Naive thymus-derived CD8-positive, alpha-beta T cell (primary cell): Measurements from ENCODE around the gene MRPL10. TPM values are rescaled to one million over a fixed set of nuclear protein-coding genes. Genes with fewer than 3 reads are reported as not detected.

ENCODE experiments used
- ATAC-seq, 2 donors: fragments of 150-1000 bp; cut with Tn5 transposase in 1 of 2; sonication (Bioruptor Pico), chemical (Tn5 transposase) in 1 of 2; 1 replicate in 1 of 2; 2 replicates in 1 of 2; pipeline ENCODE4 v1.10.0; 2021; ENCODE audit warnings: mild to moderate bottlenecking in 2 of 2, moderate library complexity in 2 of 2
- POLR2A ChIA-PET: fragments of 350-600 bp; sonication (Branson Sonifier 250); formaldehyde crosslinking; loops from one replicate; lab custom pipeline; 2021; ENCODE audit warnings: antibody characterized with exemption; lab: Charles Lee
- DNase-seq, 10 donors: peaks; one replicate each; pipeline versions ENCODE4 v3.0.0 to v3.0.0-alpha.2; 2020 to 2022
- H3K27ac Mint-ChIP-seq, 10 donors: one replicate each; pipeline ENCODE4 v1.8.0; 2020 to 2022; ENCODE audit warnings: mild to moderate bottlenecking in 10 of 10, mixed read lengths in 10 of 10, moderate library complexity in 4 of 10, inconsistent platforms in 1 of 10
- H3K27me3 Mint-ChIP-seq, 5 donors: one replicate each; pipeline ENCODE4 v1.8.0; 2021 to 2022; ENCODE audit warnings: mixed read lengths in 5 of 5
- H3K36me3 Mint-ChIP-seq, 3 donors: one replicate each; pipeline ENCODE4 v1.8.0; 2020 to 2022; ENCODE audit warnings: mixed read lengths in 3 of 3, mild to moderate bottlenecking in 2 of 3, inconsistent platforms in 1 of 3
- H3K4me1 Mint-ChIP-seq, 4 donors: one replicate each; pipeline ENCODE4 v1.8.0; 2021 to 2022; ENCODE audit warnings: mixed read lengths in 4 of 4
- H3K4me3 Mint-ChIP-seq, 10 donors: one replicate each; pipeline ENCODE4 v1.8.0; 2020 to 2022; ENCODE audit warnings: mild to moderate bottlenecking in 10 of 10, mixed read lengths in 10 of 10, moderate library complexity in 6 of 10, inconsistent platforms in 1 of 10
- H3K9me3 Mint-ChIP-seq, 9 donors: one replicate each; pipeline ENCODE4 v1.8.0; 2020 to 2022; ENCODE audit warnings: mixed read lengths in 9 of 9, mild to moderate bottlenecking in 3 of 9, inconsistent platforms in 1 of 9, moderate library complexity in 1 of 9
- polyA plus RNA-seq, 3 donors: library from polyadenylated mRNA; unstranded; fragments of 300-500 nt; fragmentation: Illumina TruSeq; gene quantifications; one replicate each; pipeline ENCODE4 v1.2.3, GENCODE V29; 2021
- total RNA-seq, 8 experiments: library from RNA in 2 of 8; stranded (reverse) in 2 of 8; gene quantifications; one replicate each; pipeline ENCODE4 v1.2.3 and lab custom pipeline; 2021 to 2026

The MRPL10 gene
- total and polyA plus RNA-seq, 5 experiments from 2014 or later: 38.2 to 68.5 (median 38.3) TPM

- Mint-ChIP-seq H3K27me3 (no peaks in the 10 kb centered on the region), H3K4me1 (peaks cover 3 to 7% (median 5%) of the 10 kb centered on the region in 4 donors), H3K4me3 (no peak overlapping the region), H3K9me3 (no peaks in the 10 kb centered on the region), H3K36me3 (peaks cover 0 to 65% (median 10%) of the 10 kb centered on the region in 3 donors), H3K27ac (peak overlapping the region in 4 of 10 donors; percentile 40 to 65 (median 62))
- DNase-seq (no peak), ATAC-seq (no peak)
- POLR2A ChIA-PET: no interaction called here
These were observed 23.1 kb downstream of the MRPL10 start for GRCh38 chr17:47808036-47808829.

- peaks cover 0 to 57% (median 10%) of the 10 kb centered on the region in 3 donors for H3K36me3 Mint-ChIP-seq
- POLR2A ChIA-PET: no interaction called here
- DNase-seq (no peak), ATAC-seq (no peak)
- H3K9me3 Mint-ChIP-seq: no peaks in the 10 kb centered on the region
- H3K4me3 Mint-ChIP-seq: no peak overlapping the region
- H3K27me3 Mint-ChIP-seq: no peaks in the 10 kb centered on the region
- peak overlapping the region in 2 of 10 donors; percentile 27 to 83 for H3K27ac Mint-ChIP-seq
- H3K4me1 Mint-ChIP-seq: peaks cover under 1 to 6% (median 2%) of the 10 kb centered on the region in 4 donors
These were observed 23.9 kb downstream of the MRPL10 start for GRCh38 chr17:47807421-47807820.

DNA sequence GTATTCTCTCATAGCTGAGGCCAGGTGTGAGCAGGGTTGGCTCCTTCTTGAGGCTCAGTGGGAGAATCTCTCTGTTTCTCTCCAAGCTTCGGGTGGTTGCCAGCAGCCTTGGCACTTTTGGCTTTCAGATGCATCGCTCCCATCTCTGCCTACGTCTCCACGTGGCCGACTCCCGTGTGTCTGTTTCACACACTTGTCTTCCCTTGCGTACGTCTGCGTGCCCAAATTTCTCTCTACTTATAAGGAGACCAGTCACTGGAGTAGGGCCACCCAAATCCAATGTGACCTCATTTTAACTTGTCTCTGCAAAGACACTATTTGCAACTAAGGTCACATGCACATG is 24.5 kb downstream of the MRPL10 start:
- peaks cover 0 to 2% (median 0%) of the 10 kb centered on the region in 5 donors for H3K27me3 Mint-ChIP-seq
- H3K4me1 Mint-ChIP-seq: peaks cover 0 to 8% (median 1%) of the 10 kb centered on the region in 4 donors
- H3K36me3 Mint-ChIP-seq: peaks cover 0 to 52% (median 10%) of the 10 kb centered on the region in 3 donors
- ATAC-seq (no peak), DNase-seq (no peak)
- no peaks in the 10 kb centered on the region for H3K9me3 Mint-ChIP-seq
- H3K4me3 Mint-ChIP-seq: no peak overlapping the region
- H3K27ac Mint-ChIP-seq: peak overlapping the region in 2 of 10 donors; percentile 19 to 83
- POLR2A ChIA-PET: no interaction called here

DNA sequence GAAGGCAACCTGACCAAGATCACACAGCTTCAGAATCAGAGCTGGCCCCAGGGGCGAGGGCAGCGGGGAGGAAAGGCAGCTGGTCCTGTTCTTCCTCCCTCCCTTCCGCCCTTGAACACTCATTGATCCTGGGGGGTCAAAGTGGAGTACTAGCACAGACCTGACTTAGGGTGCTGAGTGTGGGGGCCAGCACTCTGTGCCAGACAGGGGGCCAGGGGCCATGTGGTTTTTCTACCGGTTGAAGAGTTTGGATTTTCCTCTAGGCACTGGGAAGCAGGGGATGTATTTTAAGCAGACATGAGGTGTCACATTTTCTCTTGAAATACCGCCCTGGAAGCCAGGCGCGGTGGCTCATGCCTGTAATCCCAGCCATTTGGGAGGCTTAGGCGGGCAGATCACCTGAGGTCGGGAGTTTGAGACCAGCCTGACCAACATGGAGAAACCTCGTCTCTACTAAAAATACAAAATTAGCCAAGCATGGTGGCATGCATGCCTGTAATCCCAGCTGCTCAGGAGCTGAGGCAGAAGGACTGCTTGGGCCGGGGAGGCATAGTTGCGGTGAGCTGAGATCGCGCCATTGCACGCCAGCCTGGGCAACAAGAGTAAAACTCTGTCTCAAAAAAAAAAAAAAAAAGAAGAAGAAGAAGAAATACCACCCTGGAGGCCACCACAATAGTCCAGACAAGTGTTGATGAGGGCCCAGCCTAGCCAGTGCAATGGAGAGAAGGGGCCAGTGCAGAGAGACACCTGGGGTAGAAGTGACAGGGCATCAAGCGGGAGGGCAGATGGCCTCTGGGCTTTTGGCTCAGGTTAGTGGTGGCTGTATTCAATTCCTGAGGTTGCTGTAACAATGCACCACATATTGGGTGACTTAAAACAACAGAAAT is 25.1 kb downstream of the MRPL10 start:
- Mint-ChIP-seq H3K4me1 (peaks cover 0 to 8% (median under 1%) of the 10 kb centered on the region in 4 donors), H3K27ac (peak overlapping the region in 1 of 10 donors; percentile 43), H3K36me3 (peaks cover 0 to 46% (median 5%) of the 10 kb centered on the region in 3 donors), H3K4me3 (no peak overlapping the region), H3K9me3 (no peaks in the 10 kb centered on the region), H3K27me3 (peaks cover 0 to 2% (median 0%) of the 10 kb centered on the region in 5 donors)
- POLR2A ChIA-PET: no interaction called here
- no peak for ATAC-seq
- no peak for DNase-seq

GRCh38 chr17:47804461-47804860 is 26.9 kb downstream of the MRPL10 start:
- POLR2A ChIA-PET: no interaction called here
- ATAC-seq: no peak
- no peak for DNase-seq
- Mint-ChIP-seq H3K4me3 (no peak overlapping the region), H3K27me3 (peaks cover 0 to 2% (median 0%) of the 10 kb centered on the region in 5 donors), H3K36me3 (peaks cover 0 to 27% (median 3%) of the 10 kb centered on the region in 3 donors), H3K9me3 (no peaks in the 10 kb centered on the region), H3K4me1 (peaks cover 0 to 3% (median 0%) of the 10 kb centered on the region in 4 donors), H3K27ac (no peak overlapping the region)

- H3K9me3 Mint-ChIP-seq: no peaks in the 10 kb centered on the region
- H3K27ac Mint-ChIP-seq: no peak overlapping the region
- ATAC-seq (no peak), DNase-seq (no peak)
- H3K36me3 Mint-ChIP-seq: peaks cover 0 to 22% (median 3%) of the 10 kb centered on the region in 3 donors
- POLR2A ChIA-PET: no interaction called here
- peaks cover 0 to 3% (median 0%) of the 10 kb centered on the region in 4 donors for H3K4me1 Mint-ChIP-seq
- peaks cover 0 to 2% (median 0%) of the 10 kb centered on the region in 5 donors for H3K27me3 Mint-ChIP-seq
- no peak overlapping the region for H3K4me3 Mint-ChIP-seq
These were observed 27.6 kb downstream of the MRPL10 start for GRCh38 chr17:47803751-47804150.

DNA sequence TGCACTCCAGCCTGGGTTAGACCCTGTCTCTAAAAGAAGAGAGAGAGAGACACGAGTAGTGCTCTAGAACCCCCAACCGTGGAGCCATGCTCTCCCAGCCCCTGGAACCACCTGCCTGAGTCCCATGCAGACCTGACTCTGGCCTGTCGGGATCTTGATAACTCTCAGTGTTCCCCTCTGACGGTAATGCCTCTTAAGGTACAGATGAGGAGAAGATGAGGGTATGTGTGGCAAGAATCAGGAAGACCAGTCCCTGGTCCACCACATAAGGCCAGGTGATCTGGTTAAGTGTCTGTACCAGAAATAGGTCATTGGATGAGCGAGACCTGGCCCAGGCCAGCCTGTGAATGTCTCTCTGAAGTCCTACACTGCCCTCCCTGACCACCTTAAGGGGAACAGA is 28.1 kb downstream of the MRPL10 start:
- no peak for ATAC-seq
- H3K27me3 Mint-ChIP-seq: peaks cover 0 to 4% (median 0%) of the 10 kb centered on the region in 5 donors
- DNase-seq: no peak

DNA sequence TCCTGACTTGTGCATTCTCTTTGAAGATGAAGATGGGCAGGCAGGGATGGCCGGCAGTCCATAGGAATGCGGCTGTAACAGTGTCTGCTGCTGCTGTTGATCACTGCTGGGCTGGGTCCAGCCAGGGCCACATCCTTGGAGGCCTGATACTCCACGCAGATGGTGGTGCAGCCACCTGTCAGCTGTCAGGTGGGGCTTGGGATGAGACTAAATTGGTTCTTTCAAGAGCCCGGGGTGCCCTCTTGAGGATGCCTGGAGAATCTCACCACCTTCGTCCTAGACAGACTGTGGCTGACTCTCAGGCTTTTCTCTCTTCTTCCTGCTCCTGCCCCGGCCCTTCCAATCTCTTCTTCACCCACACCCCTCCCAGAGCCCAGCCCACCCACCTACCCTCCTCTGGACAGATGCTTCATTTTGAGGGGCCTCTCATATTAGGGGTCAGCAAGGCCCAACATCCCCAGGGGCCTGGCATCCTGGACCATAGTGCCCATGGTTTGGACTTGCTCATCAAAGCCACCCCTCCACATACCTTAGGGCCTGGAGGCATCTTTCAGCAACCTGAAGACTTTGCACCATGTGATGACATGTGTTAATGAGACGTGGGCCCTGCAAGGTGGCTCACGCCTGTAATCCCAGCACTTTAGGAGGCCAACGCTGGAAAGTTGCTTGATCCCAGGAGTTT is 28.9 kb downstream of the MRPL10 start:
- Mint-ChIP-seq H3K27ac (no peak overlapping the region), H3K27me3 (peaks cover 0 to 9% (median 1%) of the 10 kb centered on the region in 5 donors), H3K4me1 (peaks cover 0 to 3% (median 0%) of the 10 kb centered on the region in 4 donors), H3K9me3 (no peaks in the 10 kb centered on the region), H3K4me3 (no peak overlapping the region), H3K36me3 (peaks cover 0 to 11% (median 1%) of the 10 kb centered on the region in 3 donors)
- POLR2A ChIA-PET: no interaction called here
- DNase-seq: peak; percentile 20 to 77 (median 44)
- peak; percentile 87 to 95 for ATAC-seq

More for the DNA sequence above, 28.1 kb downstream of the MRPL10 start:
- no peaks in the 10 kb centered on the region for H3K9me3 Mint-ChIP-seq
- no peak overlapping the region for H3K4me3 Mint-ChIP-seq
- H3K36me3 Mint-ChIP-seq: peaks cover 0 to 17% (median 2%) of the 10 kb centered on the region in 3 donors
- POLR2A ChIA-PET: no interaction called here
- H3K27ac Mint-ChIP-seq: peak overlapping the region in 1 of 10 donors; percentile 10
- H3K4me1 Mint-ChIP-seq: peaks cover 0 to 3% (median 0%) of the 10 kb centered on the region in 4 donors

- Mint-ChIP-seq H3K4me3 (no peak overlapping the region), H3K27me3 (peaks cover 0 to 10% (median 3%) of the 10 kb centered on the region in 5 donors), H3K27ac (peak overlapping the region in 1 of 10 donors; percentile 90), H3K9me3 (no peaks in the 10 kb centered on the region), H3K36me3 (peaks cover 0 to 6% (median 0%) of the 10 kb centered on the region in 3 donors), H3K4me1 (peaks cover 0 to 3% (median 0%) of the 10 kb centered on the region in 4 donors)
- no peak for ATAC-seq
- POLR2A ChIA-PET: interaction anchor here (0.6 kb wide), 1 partner anchor 300 kb away, joined by 4 read pairs; the partner anchor contains the start of gene CBX1
- DNase-seq: no peak
These were observed 29.4 kb downstream of the MRPL10 start for GRCh38 chr17:47801906-47802305.

GRCh38 chr17:47801176-47801765 is 30.1 kb downstream of the MRPL10 start:
- H3K36me3 Mint-ChIP-seq: peaks cover 0 to 1% (median 0%) of the 10 kb centered on the region in 3 donors
- DNase-seq (no peak), ATAC-seq (no peak)
- H3K27me3 Mint-ChIP-seq: peaks cover 0 to 10% (median 3%) of the 10 kb centered on the region in 5 donors
- H3K27ac Mint-ChIP-seq: no peak overlapping the region
- H3K4me3 Mint-ChIP-seq: no peak overlapping the region
- POLR2A ChIA-PET: interaction anchor here (0.6 kb wide), 1 partner anchor 300 kb away, joined by 4 read pairs; the partner anchor contains the start of gene CBX1
- peaks cover 0 to 3% (median 0%) of the 10 kb centered on the region in 4 donors for H3K4me1 Mint-ChIP-seq
- no peaks in the 10 kb centered on the region for H3K9me3 Mint-ChIP-seq

- Mint-ChIP-seq H3K27ac (no peak overlapping the region), H3K9me3 (no peaks in the 10 kb centered on the region), H3K4me1 (peaks cover 0 to 3% (median 0%) of the 10 kb centered on the region in 4 donors), H3K27me3 (peaks cover 0 to 10% (median 3%) of the 10 kb centered on the region in 5 donors), H3K36me3 (no peaks in the 10 kb centered on the region), H3K4me3 (no peak overlapping the region)
- DNase-seq: no peak
- no peak for ATAC-seq
- POLR2A ChIA-PET: no interaction called here
These were observed 30.7 kb downstream of the MRPL10 start for GRCh38 chr17:47800686-47801085.

GRCh38 chr17:47797797-47798196 is 33.5 kb downstream of the MRPL10 start:
- H3K27me3 Mint-ChIP-seq: peaks cover 10 to 28% (median 14%) of the 10 kb centered on the region in 5 donors
- no peak for DNase-seq
- no peak for ATAC-seq
- no peaks in the 10 kb centered on the region for H3K36me3 Mint-ChIP-seq
- H3K4me3 Mint-ChIP-seq: no peak overlapping the region
- H3K4me1 Mint-ChIP-seq: peaks cover 0 to 3% (median 0%) of the 10 kb centered on the region in 4 donors
- H3K27ac Mint-ChIP-seq: no peak overlapping the region
- H3K9me3 Mint-ChIP-seq: no peaks in the 10 kb centered on the region
- POLR2A ChIA-PET: no interaction called here
